Fibroblast of peridontal ligament (primary cell): ENCODE data around the gene NME5.

Source experiments
- DNase-seq: peaks from one replicate; pipeline ENCODE4 v3.0.0-alpha.2; 2010; ENCODE audit errors: extremely low read depth

NME5 gene

GRCh38 chr5:138132543-138132942 is 6.7 kb downstream of the NME5 start:
- DNase-seq: no peak

DNA sequence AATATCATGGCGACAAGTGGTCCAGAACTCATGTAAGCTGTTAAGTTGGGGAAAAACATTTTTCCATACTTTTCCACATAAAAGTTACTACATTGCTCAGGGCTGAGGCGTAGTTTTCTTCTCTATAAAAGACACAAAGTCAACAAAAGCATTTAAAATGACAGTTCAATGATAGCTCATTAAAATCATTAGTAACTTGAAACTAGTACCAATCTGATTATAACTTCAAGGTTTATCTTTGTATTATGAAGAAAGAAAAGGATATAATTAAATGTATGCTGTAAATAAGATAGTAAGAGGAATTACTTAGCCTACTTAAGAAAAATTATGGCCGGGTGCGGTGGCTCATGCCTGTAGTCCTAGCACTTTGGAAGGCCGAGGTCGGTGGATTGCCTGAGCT is 9.9 kb downstream of the NME5 start:
- no peak for DNase-seq

DNA sequence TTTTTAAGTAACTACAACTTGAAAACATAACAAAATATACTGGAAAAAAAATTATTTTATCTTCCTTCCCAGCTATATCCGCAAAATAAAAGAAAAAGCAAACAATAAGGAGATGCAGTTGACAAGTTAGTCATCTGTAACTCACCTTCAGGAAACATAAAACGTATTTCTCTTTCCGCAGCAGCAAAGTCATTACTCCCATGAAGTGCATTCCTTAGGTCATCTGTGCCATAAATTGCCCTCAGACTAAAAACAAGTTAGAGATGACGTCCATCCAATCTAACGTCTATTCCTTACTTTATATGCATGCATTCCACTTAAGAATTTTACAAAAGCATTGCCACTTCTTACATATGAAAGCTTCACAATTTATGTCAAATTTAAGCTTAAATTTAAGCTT is 10.9 kb downstream of the NME5 start:
- DNase-seq: no peak

- no peak for DNase-seq
These were observed 24.0 kb downstream of the NME5 start for GRCh38 chr5:138115254-138115653.

DNA sequence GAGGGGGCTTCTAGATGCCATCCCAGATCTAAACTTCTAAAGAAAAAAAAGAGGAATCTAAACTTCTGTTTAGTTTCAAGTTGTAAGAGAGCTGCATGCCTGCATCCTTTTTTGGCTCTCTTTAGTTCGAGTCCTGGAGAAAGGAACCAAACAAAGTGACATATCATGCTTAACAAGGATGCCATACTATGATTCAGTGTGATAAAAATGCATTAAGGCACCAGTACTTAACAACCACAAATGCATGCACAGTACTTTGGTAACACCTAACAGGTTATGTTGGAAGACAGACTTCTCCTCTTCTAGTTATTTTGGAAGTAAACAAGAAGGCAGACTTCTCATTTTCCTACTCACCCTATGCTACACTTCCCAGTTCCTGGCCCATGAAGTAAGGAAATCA is 27.3 kb downstream of the NME5 start:
- DNase-seq: no peak

- no peak for DNase-seq
These were observed 28.0 kb downstream of the NME5 start for GRCh38 chr5:138111181-138111580.

DNA sequence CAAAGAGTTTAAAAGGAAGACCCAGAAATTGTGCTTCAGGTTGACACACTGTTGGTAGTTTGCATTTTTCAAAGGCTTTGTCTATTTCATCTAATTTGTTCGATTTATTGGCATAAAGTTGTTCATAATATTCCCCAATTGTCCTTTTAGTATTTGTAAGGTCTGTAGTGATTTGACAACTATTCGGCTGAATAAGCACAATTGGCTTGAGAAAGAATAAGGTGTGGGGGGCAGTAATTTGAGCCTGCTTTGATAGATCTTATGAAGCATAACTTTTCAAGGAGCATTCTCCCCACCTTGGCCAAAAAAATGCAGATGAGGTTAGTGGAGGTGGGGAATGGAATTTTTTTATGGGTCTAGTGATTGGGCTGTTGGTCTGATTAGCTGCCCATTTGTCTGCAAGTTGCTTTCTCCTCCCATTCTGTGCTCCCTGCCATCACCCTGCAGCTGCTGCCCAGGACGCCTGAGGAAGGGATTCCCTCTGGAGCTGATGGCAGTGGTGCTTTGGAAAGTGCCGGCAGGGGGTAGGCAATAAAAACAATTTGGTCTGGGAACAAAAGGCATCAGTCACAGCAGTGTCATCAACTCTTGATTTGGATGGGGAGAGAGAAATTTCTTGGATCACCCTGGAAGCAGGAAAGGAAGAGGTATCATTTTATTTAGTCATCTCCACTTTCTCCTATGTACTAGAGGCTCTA is 28.8 kb downstream of the NME5 start:
- DNase-seq: no peak

- no peak for DNase-seq
These were observed 29.6 kb downstream of the NME5 start for GRCh38 chr5:138109463-138110265.

DNA sequence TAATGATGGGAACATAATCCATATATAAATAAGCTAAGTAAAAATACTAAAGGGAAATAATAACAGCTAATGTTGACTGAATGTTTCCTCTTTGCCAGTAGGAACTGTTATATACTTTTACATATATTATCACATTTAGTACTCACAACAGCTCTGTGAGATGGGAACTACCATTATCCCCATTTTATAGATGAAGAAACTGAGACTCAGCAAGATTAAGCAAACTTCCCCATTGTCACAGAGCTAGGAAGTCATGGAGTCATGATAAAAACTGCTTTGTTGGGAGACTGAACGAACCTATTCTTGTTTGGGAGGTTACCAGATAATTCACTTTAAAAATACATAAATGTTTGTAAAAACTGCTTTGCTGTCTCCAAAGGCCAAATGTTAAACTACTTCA is 32.0 kb downstream of the NME5 start:
- DNase-seq: no peak

GRCh38 chr5:138105709-138106108 is 33.5 kb downstream of the NME5 start:
- DNase-seq: no peak

- DNase-seq: no peak
These were observed 36.0 kb downstream of the NME5 start for GRCh38 chr5:138103319-138103637.

- no peak for DNase-seq
These were observed 36.5 kb downstream of the NME5 start for GRCh38 chr5:138102454-138103318.

- DNase-seq: no peak
These were observed 42.0 kb downstream of the NME5 start for GRCh38 chr5:138096997-138097828.

DNA sequence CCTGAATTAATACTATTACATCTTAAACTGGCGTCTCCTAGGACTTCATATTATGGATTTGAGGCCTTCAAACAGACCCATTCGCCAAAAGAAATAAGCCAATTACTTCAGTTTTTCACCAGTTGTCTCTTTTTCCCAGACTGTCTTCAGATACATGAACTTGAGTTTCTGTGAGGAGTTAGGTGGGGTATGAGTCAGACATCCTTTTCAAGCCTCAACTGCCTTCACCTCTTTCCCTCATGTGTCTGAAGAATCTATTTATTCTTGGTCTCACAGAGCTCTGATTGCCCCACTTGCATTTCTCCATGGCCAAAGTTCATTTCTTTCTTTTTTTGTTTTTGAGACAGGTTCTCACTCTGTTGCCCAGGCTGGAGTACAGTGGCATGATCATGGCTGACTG is 42.9 kb downstream of the NME5 start:
- DNase-seq: no peak

DNA sequence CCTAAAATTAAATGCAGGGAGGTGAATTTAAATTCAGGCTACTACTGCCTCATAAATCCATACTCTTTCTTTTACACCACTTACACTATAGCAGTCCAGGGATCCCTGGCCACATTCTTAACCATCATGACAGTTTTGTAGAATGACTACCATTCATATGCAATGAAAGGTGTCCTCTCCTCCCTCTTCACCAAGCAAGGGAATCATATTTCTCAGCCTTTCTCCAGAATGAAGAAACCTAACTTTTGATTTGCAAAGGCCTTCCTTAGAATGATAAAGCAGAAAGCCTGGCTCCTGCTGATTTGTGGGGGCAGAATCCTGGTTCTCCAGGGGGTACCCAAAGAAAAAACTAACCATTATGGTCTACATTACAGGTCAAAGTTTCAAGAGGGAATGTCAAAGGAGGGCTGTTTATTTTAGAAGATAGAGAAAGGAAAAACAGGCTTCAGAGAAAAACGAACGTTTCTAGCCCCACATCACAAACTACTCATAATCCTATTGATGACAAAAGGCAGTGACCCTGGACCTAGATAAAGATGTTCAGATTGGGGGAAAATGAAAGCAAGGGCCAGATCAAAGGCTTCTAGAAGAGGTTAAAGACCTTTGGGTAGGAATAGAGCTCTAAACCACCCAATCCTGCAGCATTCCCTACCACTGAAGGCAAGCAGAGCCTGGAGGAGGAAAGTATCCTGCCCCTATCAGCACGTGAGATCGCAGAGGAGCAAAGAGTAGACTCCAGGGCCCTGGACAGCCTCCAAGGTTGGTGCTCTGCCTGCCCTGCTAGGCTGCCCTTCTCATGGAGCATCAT is 43.9 kb downstream of the NME5 start:
- DNase-seq: no peak

GRCh38 chr5:138093036-138093435 is 46.2 kb downstream of the NME5 start:
- DNase-seq: no peak

- DNase-seq: no peak
These were observed 46.9 kb downstream of the NME5 start for GRCh38 chr5:138092301-138092700.

- no peak for DNase-seq
These were observed 47.5 kb downstream of the NME5 start for GRCh38 chr5:138091685-138092084.

DNA sequence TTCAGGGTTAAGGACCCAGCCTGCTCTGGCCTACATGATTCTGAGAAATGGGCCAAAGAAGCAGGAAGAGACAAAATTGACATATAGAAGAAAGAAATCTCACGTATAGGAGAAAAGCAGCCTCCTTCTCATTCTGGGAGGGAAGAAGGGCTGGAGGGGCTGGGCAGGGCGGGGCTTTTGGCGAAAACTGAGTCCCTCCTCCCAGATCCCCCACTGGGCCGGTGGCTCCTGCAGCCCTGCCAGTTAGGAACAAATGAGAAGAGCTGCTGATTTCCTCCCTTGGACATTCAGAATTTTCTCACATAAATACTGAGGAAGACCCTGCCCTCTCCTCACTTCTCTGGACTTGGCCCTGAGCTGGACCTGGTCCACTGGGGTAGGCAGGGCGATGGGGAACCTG is 55.5 kb downstream of the NME5 start, which contains the start of gene WNT8A:
TSS of gene WNT8A (plus strand) at position 332 of the 400 bp plus-strand sequence. CDS start 95 bp downstream, outside the sequence.
- DNase-seq: no peak

DNA sequence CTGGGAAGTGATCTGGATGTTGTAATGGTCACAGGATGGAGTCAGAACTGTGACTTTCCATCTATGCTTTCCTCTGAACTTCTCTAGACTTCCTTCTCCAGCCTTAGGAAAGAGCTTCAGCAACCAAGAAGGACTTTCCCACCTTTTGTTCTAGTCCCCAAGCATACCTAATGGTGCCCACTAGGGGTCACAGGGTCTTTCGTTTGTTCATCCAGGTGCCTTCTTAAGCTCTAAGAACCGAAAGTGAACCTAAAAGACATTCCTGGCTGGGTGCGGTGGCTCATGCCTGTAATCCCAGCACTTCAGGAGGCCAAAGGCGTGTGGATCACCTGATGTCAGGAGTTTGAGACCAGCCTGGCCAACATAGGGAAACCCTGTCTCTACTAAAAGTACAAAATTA is 57.2 kb downstream of the NME5 start:
- DNase-seq: no peak
